Neural crest cell (in vitro differentiated cells): ENCODE measurements around the gene VEGFC. TPM values are rescaled to one million over a fixed set of nuclear protein-coding genes. Genes with fewer than 3 reads are reported as not detected.

Source experiments
- DNase-seq: peaks from one replicate; pipeline ENCODE4 v3.0.0; 2021; ENCODE audit warnings: low read depth, mixed read lengths, low spot score
- H3K27ac Mint-ChIP-seq: one replicate; pipeline ENCODE4 v1.8.0; 2021; ENCODE audit warnings: mild to moderate bottlenecking, mixed read lengths; ENCODE audit not compliant: unreplicated experiment
- H3K27me3 Mint-ChIP-seq: 2 replicates; pipeline ENCODE4 v1.8.0; 2021; ENCODE audit warnings: low read depth, mild to moderate bottlenecking, mixed read lengths
- H3K36me3 Mint-ChIP-seq: 2 replicates; pipeline ENCODE4 v1.8.0; 2021; ENCODE audit warnings: low read depth, mild to moderate bottlenecking, mixed read lengths
- H3K4me1 Mint-ChIP-seq: 2 replicates; pipeline ENCODE4 v1.8.0; 2021; ENCODE audit warnings: mixed read lengths
- H3K4me3 Mint-ChIP-seq: one replicate; pipeline ENCODE4 v1.8.0; 2021; ENCODE audit warnings: mild to moderate bottlenecking, mixed read lengths
- H3K9me3 Mint-ChIP-seq: 2 replicates; pipeline ENCODE4 v1.8.0; 2021; ENCODE audit warnings: mixed read lengths
- CTCF ChIP-seq: fragments of 200-600 bp; sonication (generic); conservative IDR thresholded peaks from 2 replicates; pipeline ENCODE4 v1.5.0; 2021; ENCODE audit warnings: antibody characterized with exemption, mild to moderate bottlenecking
- total RNA-seq: library from RNA; stranded (reverse); gene quantifications from 2 replicates; pipeline ENCODE4 v1.2.1, GENCODE V29; 2021

Gene VEGFC
- total RNA-seq, 1 donor from 2014 or later, result 3.1 TPM

- no peak overlapping the region for H3K27ac Mint-ChIP-seq
- no peaks in the 10 kb centered on the region for H3K4me1 Mint-ChIP-seq
- DNase-seq, result no peak
- H3K27me3 Mint-ChIP-seq, result no peaks in the 10 kb centered on the region
- H3K36me3 Mint-ChIP-seq, result no peaks in the 10 kb centered on the region
- TF ChIP-seq CTCF, result no peak
- H3K9me3 Mint-ChIP-seq, result no peaks in the 10 kb centered on the region
- H3K4me3 Mint-ChIP-seq, result no peak overlapping the region
Measured at GRCh38 chr4:176729489-176729888, 63.2 kb downstream of the VEGFC start.

GRCh38 chr4:176726803-176727202 is 65.9 kb downstream of the VEGFC start:
- DNase-seq, result no peak
- no peaks in the 10 kb centered on the region for H3K36me3 Mint-ChIP-seq
- H3K27me3 Mint-ChIP-seq, result no peaks in the 10 kb centered on the region
- no peaks in the 10 kb centered on the region for H3K4me1 Mint-ChIP-seq
- H3K27ac Mint-ChIP-seq, result no peak overlapping the region
- H3K9me3 Mint-ChIP-seq, result no peaks in the 10 kb centered on the region
- H3K4me3 Mint-ChIP-seq, result no peak overlapping the region
- no peak for TF ChIP-seq CTCF

- TF ChIP-seq CTCF, result no peak
- H3K4me1 Mint-ChIP-seq, result no peaks in the 10 kb centered on the region
- DNase-seq, result no peak
- H3K4me3 Mint-ChIP-seq, result no peak overlapping the region
- no peak overlapping the region for H3K27ac Mint-ChIP-seq
- no peaks in the 10 kb centered on the region for H3K27me3 Mint-ChIP-seq
- H3K36me3 Mint-ChIP-seq, result peaks cover 2% of the 10 kb centered on the region
- no peaks in the 10 kb centered on the region for H3K9me3 Mint-ChIP-seq
Measured at GRCh38 chr4:176721459-176721858, 71.3 kb downstream of the VEGFC start.

GRCh38 chr4:176718881-176719280 is 73.8 kb downstream of the VEGFC start:
- no peaks in the 10 kb centered on the region for H3K27me3 Mint-ChIP-seq
- TF ChIP-seq CTCF, result no peak
- H3K9me3 Mint-ChIP-seq, result no peaks in the 10 kb centered on the region
- H3K4me1 Mint-ChIP-seq, result no peaks in the 10 kb centered on the region
- DNase-seq, result no peak
- H3K36me3 Mint-ChIP-seq, result peaks cover 2% of the 10 kb centered on the region
- no peak overlapping the region for H3K27ac Mint-ChIP-seq
- H3K4me3 Mint-ChIP-seq, result no peak overlapping the region

- no peak for DNase-seq
- Mint-ChIP-seq H3K36me3 (peaks cover 5% of the 10 kb centered on the region), H3K27me3 (no peaks in the 10 kb centered on the region), H3K4me1 (no peaks in the 10 kb centered on the region), H3K4me3 (no peak overlapping the region), H3K9me3 (peaks cover 4% of the 10 kb centered on the region), H3K27ac (no peak overlapping the region)
- no peak for TF ChIP-seq CTCF
Measured at GRCh38 chr4:176717237-176717636, 75.5 kb downstream of the VEGFC start.

- Mint-ChIP-seq H3K27me3 (no peaks in the 10 kb centered on the region), H3K4me1 (peaks cover 3% of the 10 kb centered on the region), H3K27ac (no peak overlapping the region), H3K9me3 (peaks cover 4% of the 10 kb centered on the region), H3K4me3 (no peak overlapping the region), H3K36me3 (peaks cover 3% of the 10 kb centered on the region)
- TF ChIP-seq CTCF, result no peak
- no peak for DNase-seq
Measured at GRCh38 chr4:176709417-176709816, 83.3 kb downstream of the VEGFC start.
